ENCODE results near the gene MSANTD1. TPM values are rescaled to one million over a fixed set of nuclear protein-coding genes. Genes with fewer than 3 reads are reported as not detected.

The MSANTD1 gene
- total RNA-seq, 1 experiment from 2014 or later = 0.23 TPM

- DNase-seq (ENCODE audit: low read depth) = no peak
Observed at GRCh38 chr4:3302786-3303564, 54.0 kb downstream of the MSANTD1 start.

GRCh38 chr4:3303565-3303824 is 54.5 kb downstream of the MSANTD1 start:
- no peak for DNase-seq (ENCODE audit: low read depth)

- DNase-seq (ENCODE audit: low read depth) = no peak
Observed at GRCh38 chr4:3303923-3304710, 55.2 kb downstream of the MSANTD1 start.

DNA sequence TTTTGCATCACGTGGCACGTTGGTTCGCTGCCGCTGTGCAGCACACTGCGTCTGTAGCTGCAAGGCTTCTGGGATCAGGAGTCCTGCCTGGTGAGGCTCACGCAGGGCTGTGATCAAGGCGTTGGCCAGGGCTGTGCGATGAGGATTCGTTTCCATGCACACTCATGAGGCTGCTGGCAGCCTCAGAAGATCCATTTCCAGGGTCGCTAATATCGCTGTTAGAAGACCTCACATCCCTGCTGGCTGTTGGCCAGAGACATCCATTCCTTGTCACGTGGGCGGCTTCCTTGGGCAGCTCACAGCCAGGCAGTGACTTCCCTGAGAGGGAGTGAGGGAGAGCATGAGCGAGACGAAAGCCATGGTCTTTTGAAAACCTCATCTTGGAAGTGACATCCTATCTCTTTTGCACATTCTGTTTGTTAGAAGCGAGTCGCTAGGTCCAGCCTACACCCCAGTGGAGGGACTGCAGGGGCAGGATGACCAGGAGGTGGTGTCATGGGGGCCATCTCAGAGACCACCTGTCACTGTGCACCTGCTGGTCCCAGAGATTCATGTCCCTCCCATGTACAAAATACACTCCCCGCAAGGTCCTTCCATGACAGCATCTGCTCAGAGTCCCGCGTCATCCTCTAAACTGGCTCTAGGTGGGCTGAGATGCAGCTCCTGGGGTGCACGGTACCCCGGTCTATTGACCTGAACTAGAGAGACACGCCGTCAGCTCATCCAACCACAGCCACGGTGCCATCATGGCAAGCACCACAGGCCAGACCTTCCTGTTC is 56.1 kb downstream of the MSANTD1 start:
- no peak for DNase-seq (ENCODE audit: low read depth)

DNA sequence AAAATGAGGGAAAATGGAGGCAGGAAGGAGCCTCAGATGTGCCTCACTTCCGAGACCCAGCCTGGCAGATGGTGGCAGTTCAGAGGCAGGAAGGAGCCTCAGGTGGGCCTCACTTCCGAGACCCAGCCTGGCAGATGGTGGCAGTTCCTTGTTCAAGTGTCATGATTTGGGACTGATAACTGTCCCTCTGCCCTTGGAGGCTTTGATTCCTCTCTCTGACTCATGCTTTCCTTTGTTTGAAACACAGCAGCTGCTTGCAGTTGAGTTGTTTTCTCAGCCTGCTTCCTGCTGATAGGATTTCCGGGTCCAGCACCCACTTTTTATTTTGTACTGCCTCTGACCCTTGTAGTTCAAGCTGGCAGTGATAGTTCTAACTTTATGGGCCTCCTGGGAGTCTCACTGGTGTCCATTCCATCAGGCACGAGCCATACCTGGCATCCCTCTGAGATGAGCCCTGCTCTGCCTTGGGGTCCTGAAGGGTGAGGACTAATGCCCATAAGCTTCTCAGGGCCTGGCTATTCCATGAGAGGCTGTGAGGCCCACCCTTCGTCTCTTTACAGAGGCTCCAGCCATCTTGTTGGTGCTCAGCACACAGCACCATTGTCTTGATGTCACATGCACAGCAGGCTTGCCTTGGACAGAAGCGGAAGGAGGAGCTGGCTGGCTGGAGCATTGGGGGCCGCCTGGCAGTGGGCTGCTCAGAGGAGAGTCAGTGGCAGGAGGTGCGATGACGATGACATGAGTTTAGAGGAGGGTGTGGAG is 56.8 kb downstream of the MSANTD1 start:
- DNase-seq (ENCODE audit: low read depth) = no peak

Other genes starting within 250 kb of the MSANTD1 start
- gene HTT-AS, start 174.6 kb upstream of the MSANTD1 start, total RNA-seq (2014; rRNA removed; shearing (Covaris generic)) = not detected in 2 replicates
- 10.4 and 17.4 TPM in 2 replicates for gene HTT, start 174.5 kb upstream of the MSANTD1 start, total RNA-seq (2014; rRNA removed; shearing (Covaris generic))
- gene RGS12, start 43.9 kb downstream of the MSANTD1 start, total RNA-seq (2014; rRNA removed; shearing (Covaris generic)) = 15.1 and 38.9 TPM in 2 replicates
- gene HGFAC, start 192.8 kb downstream of the MSANTD1 start, total RNA-seq (2014; rRNA removed; shearing (Covaris generic)) = not detected in 2 replicates
- gene DOK7, start 214.1 kb downstream of the MSANTD1 start, total RNA-seq (2014; rRNA removed; shearing (Covaris generic)) = 0.11 and 2.0 TPM in 2 replicates

All from Daoy (cell line).